GM23338 (cell line): ENCODE results near the gene FOXD2. TPM values are rescaled to one million over a fixed set of nuclear protein-coding genes. Genes with fewer than 3 reads are reported as not detected.

Source experiments
- ATAC-seq: fragments of 200-7000 bp; cut with Tn5 transposase; 3 replicates; pipeline ENCODE4 v1.9.1; 2020
- DNase-seq: peaks from one replicate; pipeline ENCODE4 v3.0.0-alpha.2; 2015; ENCODE audit warnings: low spot score
- H2AFZ ChIP-seq: fragments of 200-600 bp; sonication (generic); 2 replicates; pipeline ENCODE4 v1.8.0; 2016; ENCODE audit warnings: antibody characterized with exemption, mild to moderate bottlenecking, moderate library complexity
- H3F3A ChIP-seq: fragments of 200-600 bp; sonication (generic); replicated peaks from 2 replicates; pipeline ENCODE4 v1.8.0; 2017; ENCODE audit warnings: antibody characterized with exemption, mixed run types, low read depth
- H3K27ac ChIP-seq: fragments of 200-600 bp; sonication (generic); 2 replicates; pipeline ENCODE4 v1.6.1; 2016; ENCODE audit warnings: low read depth
- H3K27me3 ChIP-seq: fragments of 200-600 bp; sonication (generic); 2 replicates; pipeline ENCODE4 v1.8.0; 2016; ENCODE audit warnings: mild to moderate bottlenecking, mixed run types, moderate library complexity; ENCODE audit not compliant: insufficient read depth
- H3K36me3 ChIP-seq: fragments of 200-600 bp; sonication (generic); 2 replicates; pipeline ENCODE4 v1.8.0; 2016; ENCODE audit warnings: mild to moderate bottlenecking; ENCODE audit not compliant: insufficient read depth
- H3K4me1 ChIP-seq: fragments of 200-600 bp; sonication (generic); 2 replicates; pipeline ENCODE4 v1.8.0; 2016; ENCODE audit warnings: mild to moderate bottlenecking, moderate library complexity; ENCODE audit not compliant: insufficient read depth
- H3K4me2 ChIP-seq: fragments of 200-600 bp; sonication (generic); 2 replicates; pipeline ENCODE4 v1.7.1; 2017; ENCODE audit warnings: mixed run types
- H3K4me3 ChIP-seq: fragments of 200-600 bp; sonication (generic); 2 replicates; pipeline ENCODE4 v1.6.1; 2016; ENCODE audit warnings: mixed run types
- H3K79me2 ChIP-seq: fragments of 200-600 bp; sonication (generic); replicated peaks from 2 replicates; pipeline ENCODE4 v1.8.0; 2017; ENCODE audit warnings: mild to moderate bottlenecking; ENCODE audit not compliant: insufficient read depth
- H3K9me2 ChIP-seq: fragments of 200-600 bp; sonication (generic); 2 replicates; pipeline ENCODE4 v1.8.0; 2017; ENCODE audit not compliant: insufficient read depth
- H4K20me1 ChIP-seq: fragments of 200-600 bp; sonication (generic); replicated peaks from 2 replicates; pipeline ENCODE4 v1.8.0; 2017; ENCODE audit warnings: mild to moderate bottlenecking; ENCODE audit not compliant: insufficient read depth
- H3K27ac Mint-ChIP-seq: 2 replicates; pipeline ENCODE4 v1.8.0; 2020; ENCODE audit warnings: inconsistent platforms, mild to moderate bottlenecking, moderate library complexity, mixed read lengths
- H3K27me3 Mint-ChIP-seq: 3 replicates; pipeline ENCODE4 v1.8.0; 2022; ENCODE audit warnings: low read depth, mild to moderate bottlenecking, moderate library complexity, mixed read lengths, inconsistent platforms; ENCODE audit not compliant: insufficient read depth, poor library complexity
- H3K36me3 Mint-ChIP-seq: 3 replicates; pipeline ENCODE4 v1.8.0; 2021; ENCODE audit warnings: low read depth, mild to moderate bottlenecking, inconsistent platforms, moderate library complexity, mixed read lengths
- H3K4me1 Mint-ChIP-seq: 3 replicates; pipeline ENCODE4 v1.8.0; 2020; ENCODE audit warnings: mild to moderate bottlenecking, inconsistent platforms, mixed read lengths
- H3K4me3 Mint-ChIP-seq: 3 replicates; pipeline ENCODE4 v1.8.0; 2021; ENCODE audit warnings: moderate library complexity, mild to moderate bottlenecking, inconsistent platforms, mixed read lengths
- H3K9me3 Mint-ChIP-seq: 3 replicates; pipeline ENCODE4 v1.8.0; 2020; ENCODE audit warnings: moderate library complexity, mild to moderate bottlenecking, inconsistent platforms, mixed read lengths
- CREB1 ChIP-seq: fragments of 250-450 bp; sonication (Bioruptor Pico); IDR thresholded peaks from 2 replicates; pipeline ENCODE4 v1.5.0; 2020; ENCODE audit warnings: low read depth, mild to moderate bottlenecking, moderate library complexity
- EZH2 ChIP-seq: fragments of 200-600 bp; sonication (generic); IDR thresholded peaks from one replicate; pipeline ENCODE4 v1.8.0; 2017; ENCODE audit warnings: antibody characterized with exemption, mild to moderate bottlenecking, low read depth; ENCODE audit not compliant: unreplicated experiment
- EZH2phosphoT487 ChIP-seq: fragments of 200-600 bp; sonication (generic); IDR thresholded peaks from one replicate; pipeline ENCODE4 v1.8.1; 2018; ENCODE audit warnings: antibody characterized with exemption; ENCODE audit not compliant: unreplicated experiment
- JUNB ChIP-seq: IDR thresholded peaks from one replicate; pipeline ENCODE4 v1.6.1; 2016; ENCODE audit warnings: antibody characterized with exemption; ENCODE audit not compliant: unreplicated experiment
- NANOG ChIP-seq: IDR thresholded peaks from 2 replicates; pipeline ENCODE4 v1.6.1; 2016; ENCODE audit warnings: antibody characterized with exemption, borderline replicate concordance
- POLR2AphosphoS5 ChIP-seq: IDR thresholded peaks from 2 replicates; pipeline ENCODE4 v1.6.1; 2016; ENCODE audit warnings: antibody characterized with exemption, low read depth
- REST ChIP-seq: IDR thresholded peaks from one replicate; pipeline ENCODE4 v1.6.1; 2018; ENCODE audit warnings: antibody characterized with exemption; ENCODE audit not compliant: unreplicated experiment
- STAT1 ChIP-seq: IDR thresholded peaks from one replicate; pipeline ENCODE4 v1.6.1; 2016; ENCODE audit warnings: antibody characterized with exemption; ENCODE audit not compliant: unreplicated experiment
- ZNF114 ChIP-seq: fragments of 250-450 bp; sonication (Bioruptor Pico); IDR thresholded peaks from 2 replicates; pipeline ENCODE4 v1.5.0; 2020; ENCODE audit warnings: mild to moderate bottlenecking, moderate library complexity
- ZNF331 ChIP-seq: fragments of 250-450 bp; sonication (Bioruptor Pico); IDR thresholded peaks from 2 replicates; pipeline ENCODE4 v1.5.0; 2020; ENCODE audit warnings: low read depth, mild to moderate bottlenecking, moderate library complexity
- polyA plus RNA-seq: library from polyadenylated mRNA; unstranded; fragments of >200 nt; fragmentation: Nextera tagmentation; extraction: Ambion mirVana; gene quantifications from 2 replicates; pipeline ENCODE4 v1.2.1, GENCODE V29; 2016
- total RNA-seq: library from RNA; depleted of rRNA; stranded (reverse); fragments of >200 nt; shearing (Covaris generic); gene quantifications from 2 replicates; pipeline ENCODE4 v1.2.3, GENCODE V29; 2014
- TF ChIP-seq, protein P1 (sequence below): fragments of 250-450 bp; sonication (Bioruptor Pico); IDR thresholded peaks from 2 replicates; pipeline ENCODE4 v1.5.0; 2020; ENCODE audit warnings: mild to moderate bottlenecking, moderate library complexity
- TF ChIP-seq, protein P2 (sequence below): IDR thresholded peaks from 2 replicates; pipeline ENCODE4 v1.6.1; 2016; ENCODE audit warnings: antibody characterized with exemption
- TF ChIP-seq, protein P3 (sequence below), 2 experiments: fragments of 200-600 bp in 1 of 2; sonication (generic) in 1 of 2; conservative IDR thresholded peaks; 2 replicates each; pipeline versions ENCODE4 v1.5.1 to v1.6.1; 2016 to 2017; ENCODE audit warnings: antibody characterized with exemption in 2 of 2, low read depth in 2 of 2, mild to moderate bottlenecking in 2 of 2, moderate library complexity in 1 of 2

FOXD2 gene
- total and polyA plus RNA-seq, 2 experiments from 2014 or later: 0.28 TPM; not detected in 1

- H3K4me3 Mint-ChIP-seq: no peak overlapping the region
- Histone ChIP-seq H3K36me3 (no peaks in the 10 kb centered on the region), H3K4me3 (no peak overlapping the region), H3K4me1 (no peaks in the 10 kb centered on the region), H3K79me2 (no peaks in the 10 kb centered on the region), H3K9me2 (no peaks in the 10 kb centered on the region), H3F3A (no peaks in the 10 kb centered on the region), H4K20me1 (no peaks in the 10 kb centered on the region), H3K4me2 (no peak overlapping the region), H2AFZ (no peak overlapping the region), H3K27ac (no peak overlapping the region), H3K27me3 (no peaks in the 10 kb centered on the region)
- no peak overlapping the region for H3K27ac Mint-ChIP-seq
- DNase-seq (no peak), ATAC-seq (no peak)
- TF ChIP-seq EZH2phosphoT487: no peak
- no peak for TF ChIP-seq CREB1 (CRISPR knock-in tag)
- TF ChIP-seq, protein P1, sequence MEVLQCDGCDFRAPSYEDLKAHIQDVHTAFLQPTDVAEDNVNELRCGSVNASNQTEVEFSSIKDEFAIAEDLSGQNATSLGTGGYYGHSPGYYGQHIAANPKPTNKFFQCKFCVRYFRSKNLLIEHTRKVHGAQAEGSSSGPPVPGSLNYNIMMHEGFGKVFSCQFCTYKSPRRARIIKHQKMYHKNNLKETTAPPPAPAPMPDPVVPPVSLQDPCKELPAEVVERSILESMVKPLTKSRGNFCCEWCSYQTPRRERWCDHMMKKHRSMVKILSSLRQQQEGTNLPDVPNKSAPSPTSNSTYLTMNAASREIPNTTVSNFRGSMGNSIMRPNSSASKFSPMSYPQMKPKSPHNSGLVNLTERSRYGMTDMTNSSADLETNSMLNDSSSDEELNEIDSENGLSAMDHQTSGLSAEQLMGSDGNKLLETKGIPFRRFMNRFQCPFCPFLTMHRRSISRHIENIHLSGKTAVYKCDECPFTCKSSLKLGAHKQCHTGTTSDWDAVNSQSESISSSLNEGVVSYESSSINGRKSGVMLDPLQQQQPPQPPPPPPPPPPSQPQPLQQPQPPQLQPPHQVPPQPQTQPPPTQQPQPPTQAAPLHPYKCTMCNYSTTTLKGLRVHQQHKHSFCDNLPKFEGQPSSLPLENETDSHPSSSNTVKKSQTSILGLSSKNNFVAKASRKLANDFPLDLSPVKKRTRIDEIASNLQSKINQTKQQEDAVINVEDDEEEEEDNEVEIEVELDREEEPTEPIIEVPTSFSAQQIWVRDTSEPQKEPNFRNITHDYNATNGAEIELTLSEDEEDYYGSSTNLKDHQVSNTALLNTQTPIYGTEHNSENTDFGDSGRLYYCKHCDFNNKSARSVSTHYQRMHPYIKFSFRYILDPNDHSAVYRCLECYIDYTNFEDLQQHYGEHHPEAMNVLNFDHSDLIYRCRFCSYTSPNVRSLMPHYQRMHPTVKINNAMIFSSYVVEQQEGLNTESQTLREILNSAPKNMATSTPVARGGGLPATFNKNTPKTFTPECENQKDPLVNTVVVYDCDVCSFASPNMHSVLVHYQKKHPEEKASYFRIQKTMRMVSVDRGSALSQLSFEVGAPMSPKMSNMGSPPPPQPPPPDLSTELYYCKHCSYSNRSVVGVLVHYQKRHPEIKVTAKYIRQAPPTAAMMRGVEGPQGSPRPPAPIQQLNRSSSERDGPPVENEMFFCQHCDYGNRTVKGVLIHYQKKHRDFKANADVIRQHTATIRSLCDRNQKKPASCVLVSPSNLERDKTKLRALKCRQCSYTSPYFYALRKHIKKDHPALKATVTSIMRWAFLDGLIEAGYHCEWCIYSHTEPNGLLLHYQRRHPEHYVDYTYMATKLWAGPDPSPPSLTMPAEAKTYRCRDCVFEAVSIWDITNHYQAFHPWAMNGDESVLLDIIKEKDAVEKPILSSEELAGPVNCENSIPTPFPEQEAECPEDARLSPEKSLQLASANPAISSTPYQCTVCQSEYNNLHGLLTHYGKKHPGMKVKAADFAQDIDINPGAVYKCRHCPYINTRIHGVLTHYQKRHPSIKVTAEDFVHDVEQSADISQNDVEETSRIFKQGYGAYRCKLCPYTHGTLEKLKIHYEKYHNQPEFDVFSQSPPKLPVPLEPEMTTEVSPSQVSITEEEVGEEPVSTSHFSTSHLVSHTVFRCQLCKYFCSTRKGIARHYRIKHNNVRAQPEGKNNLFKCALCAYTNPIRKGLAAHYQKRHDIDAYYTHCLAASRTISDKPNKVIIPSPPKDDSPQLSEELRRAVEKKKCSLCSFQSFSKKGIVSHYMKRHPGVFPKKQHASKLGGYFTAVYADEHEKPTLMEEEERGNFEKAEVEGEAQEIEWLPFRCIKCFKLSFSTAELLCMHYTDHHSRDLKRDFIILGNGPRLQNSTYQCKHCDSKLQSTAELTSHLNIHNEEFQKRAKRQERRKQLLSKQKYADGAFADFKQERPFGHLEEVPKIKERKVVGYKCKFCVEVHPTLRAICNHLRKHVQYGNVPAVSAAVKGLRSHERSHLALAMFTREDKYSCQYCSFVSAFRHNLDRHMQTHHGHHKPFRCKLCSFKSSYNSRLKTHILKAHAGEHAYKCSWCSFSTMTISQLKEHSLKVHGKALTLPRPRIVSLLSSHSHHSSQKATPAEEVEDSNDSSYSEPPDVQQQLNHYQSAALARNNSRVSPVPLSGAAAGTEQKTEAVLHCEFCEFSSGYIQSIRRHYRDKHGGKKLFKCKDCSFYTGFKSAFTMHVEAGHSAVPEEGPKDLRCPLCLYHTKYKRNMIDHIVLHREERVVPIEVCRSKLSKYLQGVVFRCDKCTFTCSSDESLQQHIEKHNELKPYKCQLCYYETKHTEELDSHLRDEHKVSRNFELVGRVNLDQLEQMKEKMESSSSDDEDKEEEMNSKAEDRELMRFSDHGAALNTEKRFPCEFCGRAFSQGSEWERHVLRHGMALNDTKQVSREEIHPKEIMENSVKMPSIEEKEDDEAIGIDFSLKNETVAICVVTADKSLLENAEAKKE (CRISPR knock-in tag): no peak
- no peak for TF ChIP-seq JUNB
- TF ChIP-seq STAT1: no peak
- TF ChIP-seq ZNF331: no peak
- TF ChIP-seq, protein P2, sequence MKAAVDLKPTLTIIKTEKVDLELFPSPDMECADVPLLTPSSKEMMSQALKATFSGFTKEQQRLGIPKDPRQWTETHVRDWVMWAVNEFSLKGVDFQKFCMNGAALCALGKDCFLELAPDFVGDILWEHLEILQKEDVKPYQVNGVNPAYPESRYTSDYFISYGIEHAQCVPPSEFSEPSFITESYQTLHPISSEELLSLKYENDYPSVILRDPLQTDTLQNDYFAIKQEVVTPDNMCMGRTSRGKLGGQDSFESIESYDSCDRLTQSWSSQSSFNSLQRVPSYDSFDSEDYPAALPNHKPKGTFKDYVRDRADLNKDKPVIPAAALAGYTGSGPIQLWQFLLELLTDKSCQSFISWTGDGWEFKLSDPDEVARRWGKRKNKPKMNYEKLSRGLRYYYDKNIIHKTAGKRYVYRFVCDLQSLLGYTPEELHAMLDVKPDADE: no peak
- no peak for TF ChIP-seq POLR2AphosphoS5
- TF ChIP-seq, protein P3, sequence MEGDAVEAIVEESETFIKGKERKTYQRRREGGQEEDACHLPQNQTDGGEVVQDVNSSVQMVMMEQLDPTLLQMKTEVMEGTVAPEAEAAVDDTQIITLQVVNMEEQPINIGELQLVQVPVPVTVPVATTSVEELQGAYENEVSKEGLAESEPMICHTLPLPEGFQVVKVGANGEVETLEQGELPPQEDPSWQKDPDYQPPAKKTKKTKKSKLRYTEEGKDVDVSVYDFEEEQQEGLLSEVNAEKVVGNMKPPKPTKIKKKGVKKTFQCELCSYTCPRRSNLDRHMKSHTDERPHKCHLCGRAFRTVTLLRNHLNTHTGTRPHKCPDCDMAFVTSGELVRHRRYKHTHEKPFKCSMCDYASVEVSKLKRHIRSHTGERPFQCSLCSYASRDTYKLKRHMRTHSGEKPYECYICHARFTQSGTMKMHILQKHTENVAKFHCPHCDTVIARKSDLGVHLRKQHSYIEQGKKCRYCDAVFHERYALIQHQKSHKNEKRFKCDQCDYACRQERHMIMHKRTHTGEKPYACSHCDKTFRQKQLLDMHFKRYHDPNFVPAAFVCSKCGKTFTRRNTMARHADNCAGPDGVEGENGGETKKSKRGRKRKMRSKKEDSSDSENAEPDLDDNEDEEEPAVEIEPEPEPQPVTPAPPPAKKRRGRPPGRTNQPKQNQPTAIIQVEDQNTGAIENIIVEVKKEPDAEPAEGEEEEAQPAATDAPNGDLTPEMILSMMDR (conservative IDR thresholded peaks at IDR 0.05; ENCODE audit: low read depth in 2 of 2): no peak
- no peak for TF ChIP-seq EZH2
- TF ChIP-seq ZNF114 (CRISPR knock-in tag): no peak
- TF ChIP-seq REST: no peak
- TF ChIP-seq NANOG: no peak
- no peaks in the 10 kb centered on the region; the same call in 2 of the 3 replicates for H3K36me3 Mint-ChIP-seq
- H3K9me3 Mint-ChIP-seq: peaks cover 3% of the 10 kb centered on the region; the same call in 1 of the 3 replicates
- H3K27me3 Mint-ChIP-seq: peaks cover 6% of the 10 kb centered on the region
- peaks cover 4% of the 10 kb centered on the region; the same call in 2 of the 3 replicates for H3K4me1 Mint-ChIP-seq
Observed at GRCh38 chr1:47481936-47482335, 44.1 kb downstream of the FOXD2 start.
